Right renal pelvis (tissue), 4 donors: ENCODE measurements around the gene USH2A. TPM values are rescaled to one million over a fixed set of nuclear protein-coding genes. Genes with fewer than 3 reads are reported as not detected.

ENCODE experiments used
- DNase-seq, 4 donors: peaks; one replicate each; pipeline ENCODE4 v3.0.0-alpha.2; 2013; ENCODE audit warnings: low read depth in 4 of 4, low spot score in 3 of 4, missing footprints in 1 of 4
- polyA plus RNA-seq, 4 donors: library from polyadenylated mRNA; unstranded; fragments of 120-200 nt; gene quantifications; one replicate each; pipeline ENCODE4 v1.2.1, GENCODE V29; 2013; ENCODE audit not compliant: insufficient read length in 4 of 4

Gene USH2A
- polyA plus RNA-seq, 4 donors: 0.21 to 0.52 (median 0.27) TPM

GRCh38 chr1:215625949-215626348 lies 797.3 kb downstream of the USH2A start:
- DNase-seq: no peak

- DNase-seq: no peak
Observed at GRCh38 chr1:215623162-215623561, 800.1 kb downstream of the USH2A start.

- no peak for DNase-seq
Observed at GRCh38 chr1:215617979-215618378, 805.3 kb downstream of the USH2A start.

GRCh38 chr1:215612391-215612790 lies 810.9 kb downstream of the USH2A start:
- DNase-seq: no peak

GRCh38 chr1:215608646-215609045 lies 814.6 kb downstream of the USH2A start:
- DNase-seq: no peak

GRCh38 chr1:215607412-215607811 lies 815.8 kb downstream of the USH2A start:
- DNase-seq: no peak

- no peak for DNase-seq
Observed at GRCh38 chr1:215606564-215607168, 816.6 kb downstream of the USH2A start.

GRCh38 chr1:215606036-215606435 lies 817.2 kb downstream of the USH2A start:
- no peak for DNase-seq

- no peak for DNase-seq
Observed at GRCh38 chr1:215605011-215605621, 818.1 kb downstream of the USH2A start.

GRCh38 chr1:215603319-215603718 lies 819.9 kb downstream of the USH2A start:
- no peak for DNase-seq

- DNase-seq: no peak
Observed at GRCh38 chr1:215601276-215601675, 822.0 kb downstream of the USH2A start.

GRCh38 chr1:215600867-215601266 lies 822.4 kb downstream of the USH2A start:
- DNase-seq: no peak

GRCh38 chr1:215600258-215600792 lies 822.9 kb downstream of the USH2A start:
- DNase-seq: no peak

- no peak for DNase-seq
Observed at GRCh38 chr1:215599418-215600074, 823.7 kb downstream of the USH2A start.

GRCh38 chr1:215597961-215598360 lies 825.3 kb downstream of the USH2A start:
- DNase-seq: no peak

GRCh38 chr1:215595231-215595630 lies 828.0 kb downstream of the USH2A start:
- DNase-seq: no peak

- DNase-seq: no peak
Observed at GRCh38 chr1:215594640-215595039, 828.6 kb downstream of the USH2A start.

GRCh38 chr1:215590779-215591491 lies 832.3 kb downstream of the USH2A start:
- no peak for DNase-seq

- DNase-seq: no peak
Observed at GRCh38 chr1:215589650-215590435, 833.4 kb downstream of the USH2A start.

- no peak for DNase-seq
Observed at GRCh38 chr1:215584389-215584788, 838.9 kb downstream of the USH2A start.
